DOHH2 (cell line): ENCODE data around the gene TTC12.

ENCODE experiments used
- H3F3A ChIP-seq: fragments of 200-600 bp; sonication (generic), shearing (Covaris generic); 2 replicates; pipeline ENCODE4 v1.6.0; 2016; ENCODE audit warnings: antibody characterized with exemption, mild to moderate bottlenecking; ENCODE audit not compliant: control insufficient read depth, insufficient read depth
- H3K27ac ChIP-seq: fragments of 200-600 bp; sonication (generic); 2 replicates; pipeline ENCODE4 v1.5.1; 2014; ENCODE audit warnings: low read depth, mild to moderate bottlenecking, low read length, moderate library complexity
- H3K27me3 ChIP-seq: fragments of 200-600 bp; sonication (generic); 2 replicates; pipeline ENCODE4 v1.6.1; 2014; ENCODE audit warnings: mild to moderate bottlenecking, low read length, mixed read lengths; ENCODE audit not compliant: control insufficient read depth
- H3K36me3 ChIP-seq: fragments of 200-600 bp; sonication (generic); 2 replicates; pipeline ENCODE4 v1.6.1; 2014; ENCODE audit warnings: mild to moderate bottlenecking, low read length, moderate library complexity, mixed read lengths; ENCODE audit not compliant: control insufficient read depth
- H3K4me1 ChIP-seq: fragments of 200-600 bp; sonication (generic); 2 replicates; pipeline ENCODE4 v1.6.1; 2014; ENCODE audit warnings: mild to moderate bottlenecking, low read length, mixed read lengths; ENCODE audit not compliant: control insufficient read depth
- H3K4me2 ChIP-seq: fragments of 200-600 bp; sonication (generic); 2 replicates; pipeline ENCODE4 v1.6.0; 2014; ENCODE audit warnings: mild to moderate bottlenecking, low read length, moderate library complexity
- H3K4me3 ChIP-seq: fragments of 200-600 bp; sonication (generic); 2 replicates; pipeline ENCODE4 v1.5.1; 2014; ENCODE audit warnings: mild to moderate bottlenecking, low read length, mixed read lengths
- H3K79me2 ChIP-seq: fragments of 200-600 bp; sonication (generic); 2 replicates; pipeline ENCODE4 v1.6.1; 2014; ENCODE audit warnings: mild to moderate bottlenecking, low read length, mixed read lengths; ENCODE audit not compliant: control insufficient read depth
- H3K9me2 ChIP-seq: fragments of 200-600 bp; sonication (generic); replicated peaks from 2 replicates; pipeline ENCODE4 v1.6.1; 2014; ENCODE audit warnings: mild to moderate bottlenecking, low read length, mixed read lengths; ENCODE audit not compliant: control insufficient read depth
- H3K9me3 ChIP-seq: fragments of 200-600 bp; sonication (generic); 2 replicates; pipeline ENCODE4 v1.6.1; 2014; ENCODE audit warnings: antibody characterized with exemption, low read length, mixed read lengths; ENCODE audit not compliant: control insufficient read depth, insufficient read depth
- H4K20me1 ChIP-seq: fragments of 200-600 bp; sonication (generic); 2 replicates; pipeline ENCODE4 v1.6.0; 2014; ENCODE audit warnings: low read depth, mild to moderate bottlenecking, antibody characterized with exemption, low read length, moderate library complexity; ENCODE audit not compliant: control insufficient read depth, insufficient read depth
- CTCF ChIP-seq: fragments of 200-600 bp; sonication (generic); IDR thresholded peaks from one replicate; pipeline ENCODE4 v1.5.1; 2014; ENCODE audit warnings: antibody characterized with exemption, mild to moderate bottlenecking, low read depth, low read length; ENCODE audit not compliant: poor library complexity, severe bottlenecking
- EZH2phosphoT487 ChIP-seq: fragments of 200-600 bp; sonication (generic); IDR thresholded peaks from 2 replicates; pipeline ENCODE4 v1.6.1; 2017; ENCODE audit warnings: borderline replicate concordance, mild to moderate bottlenecking, antibody characterized with exemption, low read length, moderate library complexity, mixed read lengths

TTC12 gene

GRCh38 chr11:113338730-113339129 is 24.3 kb downstream of the TTC12 start:
- no peak overlapping the region for H3K4me2 ChIP-seq
- no peaks in the 10 kb centered on the region for H3K9me2 ChIP-seq
- H3K79me2 ChIP-seq, result no peaks in the 10 kb centered on the region
- no peaks in the 10 kb centered on the region for H3K36me3 ChIP-seq
- no peak for TF ChIP-seq EZH2phosphoT487
- TF ChIP-seq CTCF, result no peak
- no peaks in the 10 kb centered on the region for H3F3A ChIP-seq
- H4K20me1 ChIP-seq, result no peaks in the 10 kb centered on the region
- no peaks in the 10 kb centered on the region for H3K27me3 ChIP-seq
- H3K27ac ChIP-seq, result no peak overlapping the region
- H3K4me1 ChIP-seq, result no peaks in the 10 kb centered on the region
- H3K4me3 ChIP-seq, result no peak overlapping the region
- H3K9me3 ChIP-seq, result no peaks in the 10 kb centered on the region

- Histone ChIP-seq H3K9me2 (no peaks in the 10 kb centered on the region), H3K36me3 (no peaks in the 10 kb centered on the region), H4K20me1 (no peaks in the 10 kb centered on the region), H3F3A (no peaks in the 10 kb centered on the region), H3K27ac (no peak overlapping the region), H3K4me3 (no peak overlapping the region), H3K4me1 (no peaks in the 10 kb centered on the region), H3K27me3 (no peaks in the 10 kb centered on the region), H3K9me3 (no peaks in the 10 kb centered on the region), H3K79me2 (no peaks in the 10 kb centered on the region), H3K4me2 (no peak overlapping the region)
- TF ChIP-seq EZH2phosphoT487 (no peak), CTCF (no peak)
These were observed 25.7 kb downstream of the TTC12 start for GRCh38 chr11:113339929-113340589.

GRCh38 chr11:113341388-113342165 is 27.2 kb downstream of the TTC12 start:
- no peak overlapping the region for H3K4me3 ChIP-seq
- no peak overlapping the region for H3K27ac ChIP-seq
- H4K20me1 ChIP-seq, result no peaks in the 10 kb centered on the region
- H3K9me2 ChIP-seq, result no peaks in the 10 kb centered on the region
- H3K4me1 ChIP-seq, result no peaks in the 10 kb centered on the region
- H3K4me2 ChIP-seq, result no peak overlapping the region
- no peaks in the 10 kb centered on the region for H3K36me3 ChIP-seq
- TF ChIP-seq EZH2phosphoT487, result no peak
- TF ChIP-seq CTCF, result no peak
- no peaks in the 10 kb centered on the region for H3K79me2 ChIP-seq
- H3K27me3 ChIP-seq, result no peaks in the 10 kb centered on the region
- H3F3A ChIP-seq, result no peaks in the 10 kb centered on the region
- H3K9me3 ChIP-seq, result no peaks in the 10 kb centered on the region
